GM21786 (cell line): ENCODE results near the gene ZMYM3.

Source experiments
- ATAC-seq: cut with Tn5 transposase; IDR thresholded peaks from one replicate; pipeline ENCODE4 v1.9.1; 2021; ENCODE audit not compliant: unreplicated experiment

ZMYM3 gene

GRCh38 chrX:71214604-71215337 lies 39.2 kb downstream of the ZMYM3 start:
- no peak for ATAC-seq

- no peak for ATAC-seq
Observed at GRCh38 chrX:71214152-71214551, 39.8 kb downstream of the ZMYM3 start.

GRCh38 chrX:71212536-71212935 lies 41.4 kb downstream of the ZMYM3 start:
- ATAC-seq: no peak

- ATAC-seq: no peak
Observed at GRCh38 chrX:71210816-71211215, 43.1 kb downstream of the ZMYM3 start.

GRCh38 chrX:71199252-71200008 lies 54.5 kb downstream of the ZMYM3 start:
- ATAC-seq: no peak

- ATAC-seq: peak; percentile 74
Observed at GRCh38 chrX:71198066-71198465, 55.9 kb downstream of the ZMYM3 start.

- peak; percentile 54 for ATAC-seq
Observed at GRCh38 chrX:71195964-71196649, 57.8 kb downstream of the ZMYM3 start.

GRCh38 chrX:71191248-71191647 lies 62.7 kb downstream of the ZMYM3 start:
- no peak for ATAC-seq
